Mucosa of descending colon (tissue), 3 donors: Measurements from ENCODE around the gene LAMB4. TPM values are rescaled to one million over a fixed set of nuclear protein-coding genes. Genes with fewer than 3 reads are reported as not detected.

Source experiments
- ATAC-seq: fragments of 200-7000 bp; cut with Tn5 transposase; one replicate; pipeline ENCODE4 v1.9.1; 2020; ENCODE audit warnings: mild to moderate bottlenecking, moderate library complexity
- DNase-seq, 3 donors: peaks; one replicate each; pipeline ENCODE4 v3.0.0-alpha.2; 2020
- H3K36me3 ChIP-seq: fragments of 200-600 bp; one replicate; pipeline ENCODE4 v1.8.0; 2021; ENCODE audit warnings: low read depth, mild to moderate bottlenecking
- H3K4me1 ChIP-seq: fragments of 200-600 bp; one replicate; pipeline ENCODE4 v1.8.0; 2021; ENCODE audit warnings: low read depth, mild to moderate bottlenecking
- H3K4me3 ChIP-seq: fragments of 200-600 bp; one replicate; pipeline ENCODE4 v1.8.0; 2021; ENCODE audit warnings: mild to moderate bottlenecking
- H3K9me3 ChIP-seq: fragments of 200-600 bp; one replicate; pipeline ENCODE4 v1.8.0; 2021; ENCODE audit warnings: mild to moderate bottlenecking
- intact Hi-C, 2 donors: fragments of 100-400 bp; cut with DNase I in 1 of 2; cut with micrococcal nuclease in 1 of 2; formaldehyde crosslinking; loops; one replicate each; pipeline versions ENCODE4 v1.11.0 to v1.11.1; 2022; cut with DNase I, micrococcal nuclease
- total RNA-seq, 3 donors: library from RNA; stranded (reverse); fragmentation: NEBNext Ultra II Directional in 2 of 3; extraction: Animal tissue kit (Norgen Biotek cat#: 25700) in 2 of 3; gene quantifications; one replicate each; pipeline versions ENCODE4 v1.2.1 to v1.2.4, GENCODE V29; 2021 to 2023
- TF ChIP-seq, protein P1 (sequence below): fragments of 200-600 bp; IDR thresholded peaks from one replicate; pipeline ENCODE4 v1.8.0; 2022; ENCODE audit warnings: antibody characterized with exemption, mild to moderate bottlenecking
- donor health status: DM: no; HTN: no; CAD: no; lungs with moderate emphysema.
- donor health status: DM: no; HTN: no; CAD: no.
- donor health status: DM: no; HTN: yes; CAD: no.

Gene LAMB4
- total RNA-seq, 3 donors from 2014 or later, result 0.22 TPM; not detected in 2

DNA sequence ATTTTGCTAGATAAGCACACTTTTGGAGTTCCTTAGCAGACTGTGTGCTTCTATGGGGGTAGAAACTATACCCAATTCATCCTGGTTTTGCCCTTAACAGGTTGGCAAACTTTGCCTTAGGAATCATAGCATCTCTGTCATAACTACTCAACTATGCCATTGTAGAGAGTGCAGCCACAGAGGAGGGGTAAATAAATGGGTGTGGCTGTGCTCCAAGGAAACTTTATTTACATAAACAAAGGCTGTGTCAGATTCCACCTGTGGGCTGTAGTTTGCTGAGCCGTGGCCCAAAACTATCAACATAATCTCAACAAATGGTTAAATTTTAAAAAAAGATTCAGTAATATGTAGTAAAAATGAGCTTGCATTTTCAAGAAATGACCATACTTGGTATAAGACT, 75.6 kb downstream of the LAMB4 start:
- Histone ChIP-seq H3K9me3 (no peaks in the 10 kb centered on the region), H3K4me3 (no peak overlapping the region), H3K4me1 (no peaks in the 10 kb centered on the region), H3K36me3 (no peaks in the 10 kb centered on the region)
- no peak for DNase-seq
- TF ChIP-seq, protein P1, sequence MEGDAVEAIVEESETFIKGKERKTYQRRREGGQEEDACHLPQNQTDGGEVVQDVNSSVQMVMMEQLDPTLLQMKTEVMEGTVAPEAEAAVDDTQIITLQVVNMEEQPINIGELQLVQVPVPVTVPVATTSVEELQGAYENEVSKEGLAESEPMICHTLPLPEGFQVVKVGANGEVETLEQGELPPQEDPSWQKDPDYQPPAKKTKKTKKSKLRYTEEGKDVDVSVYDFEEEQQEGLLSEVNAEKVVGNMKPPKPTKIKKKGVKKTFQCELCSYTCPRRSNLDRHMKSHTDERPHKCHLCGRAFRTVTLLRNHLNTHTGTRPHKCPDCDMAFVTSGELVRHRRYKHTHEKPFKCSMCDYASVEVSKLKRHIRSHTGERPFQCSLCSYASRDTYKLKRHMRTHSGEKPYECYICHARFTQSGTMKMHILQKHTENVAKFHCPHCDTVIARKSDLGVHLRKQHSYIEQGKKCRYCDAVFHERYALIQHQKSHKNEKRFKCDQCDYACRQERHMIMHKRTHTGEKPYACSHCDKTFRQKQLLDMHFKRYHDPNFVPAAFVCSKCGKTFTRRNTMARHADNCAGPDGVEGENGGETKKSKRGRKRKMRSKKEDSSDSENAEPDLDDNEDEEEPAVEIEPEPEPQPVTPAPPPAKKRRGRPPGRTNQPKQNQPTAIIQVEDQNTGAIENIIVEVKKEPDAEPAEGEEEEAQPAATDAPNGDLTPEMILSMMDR, result no peak
- intact Hi-C loops, result no loop called here
- peak; percentile 56 for ATAC-seq

DNA sequence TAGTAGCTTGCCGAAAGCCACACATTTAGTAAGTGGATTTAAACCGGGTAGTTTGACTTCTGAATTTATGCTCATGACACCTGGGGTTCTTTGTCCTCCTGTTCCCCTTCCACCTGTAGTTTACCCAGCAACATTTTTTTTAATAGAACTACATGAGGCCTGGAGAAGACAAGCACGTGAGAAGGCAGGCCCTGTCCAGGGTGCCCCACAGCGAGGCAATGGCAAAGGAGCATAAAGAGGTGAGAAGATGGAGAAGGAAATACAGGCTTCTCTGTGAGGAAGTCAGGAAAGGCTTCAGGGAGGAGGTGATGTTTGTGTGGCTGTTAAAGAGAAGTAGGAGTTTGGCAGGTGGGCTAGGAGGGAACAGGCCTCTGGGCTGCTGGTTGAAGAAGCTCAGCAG, 76.9 kb downstream of the LAMB4 start:
- Histone ChIP-seq H3K9me3 (no peaks in the 10 kb centered on the region), H3K36me3 (no peaks in the 10 kb centered on the region), H3K4me3 (no peak overlapping the region), H3K4me1 (no peaks in the 10 kb centered on the region)
- ATAC-seq (no peak), DNase-seq (no peak)
- intact Hi-C loops, result no loop called here
- TF ChIP-seq, protein P1, result no peak

DNA sequence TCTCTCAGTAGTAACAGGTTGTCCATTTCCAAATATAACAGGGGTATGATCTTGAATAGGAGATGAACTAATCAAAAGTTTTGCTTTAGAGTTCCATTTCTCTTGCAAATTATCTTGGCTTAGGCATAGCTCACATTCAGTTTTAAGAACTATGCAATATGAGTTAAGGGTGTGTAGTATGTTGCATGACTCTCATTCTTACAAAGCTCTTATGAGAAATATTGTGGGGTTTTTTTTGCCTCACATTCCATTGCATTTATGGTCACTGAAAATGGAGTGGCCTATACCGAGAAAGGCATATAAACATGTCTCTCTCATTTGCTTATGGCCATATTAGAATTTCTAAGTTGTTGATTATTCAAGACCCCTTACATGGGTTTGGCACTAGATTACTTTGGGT, 78.7 kb downstream of the LAMB4 start:
- no peak overlapping the region for H3K4me3 ChIP-seq
- H3K36me3 ChIP-seq, result no peaks in the 10 kb centered on the region
- H3K9me3 ChIP-seq, result no peaks in the 10 kb centered on the region
- intact Hi-C loops, result no loop called here
- H3K4me1 ChIP-seq, result no peaks in the 10 kb centered on the region
- TF ChIP-seq, protein P1, result no peak
- ATAC-seq (no peak), DNase-seq (no peak)

DNA sequence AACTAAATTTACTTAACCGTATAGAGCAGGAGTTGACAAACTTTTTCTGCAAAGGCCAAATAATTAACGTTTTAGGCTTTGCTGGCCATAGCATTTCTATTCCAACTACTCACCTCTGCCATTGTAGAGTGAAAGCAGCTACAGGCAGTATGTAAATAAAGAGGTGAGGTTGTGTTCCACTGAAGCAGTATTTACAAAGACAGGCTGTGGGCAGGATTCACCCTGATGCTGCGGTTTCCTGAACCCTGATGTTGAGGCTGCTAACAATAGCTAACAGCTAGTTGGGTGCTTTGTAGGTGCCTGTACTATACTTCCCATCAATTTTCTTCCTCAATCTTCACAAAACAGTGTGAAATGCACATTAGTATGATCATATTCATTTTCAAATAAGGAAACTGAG, 80.2 kb downstream of the LAMB4 start:
- no peak overlapping the region for H3K4me3 ChIP-seq
- intact Hi-C loops, result no loop called here
- TF ChIP-seq, protein P1, result no peak
- no peaks in the 10 kb centered on the region for H3K9me3 ChIP-seq
- H3K36me3 ChIP-seq, result no peaks in the 10 kb centered on the region
- ATAC-seq (no peak), DNase-seq (no peak)
- H3K4me1 ChIP-seq, result no peaks in the 10 kb centered on the region

DNA sequence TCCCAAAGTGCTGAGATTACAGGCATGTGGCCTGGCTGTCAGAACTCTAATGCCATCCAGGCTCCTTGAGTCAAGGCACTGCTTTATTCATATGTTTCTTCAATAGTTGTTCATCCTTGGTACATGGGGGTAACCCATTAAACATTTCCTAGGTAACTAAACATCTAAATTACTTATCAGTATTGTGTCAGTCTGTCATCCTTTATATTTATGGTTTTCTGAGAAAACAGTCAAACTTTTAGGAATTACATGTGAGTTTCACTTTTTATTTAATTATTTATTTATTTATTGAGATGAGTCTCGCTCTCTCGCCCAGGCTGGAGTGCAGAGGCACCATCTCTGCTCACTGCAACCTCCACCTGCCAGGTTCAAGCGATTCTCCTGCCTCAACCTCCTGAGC, 81.7 kb downstream of the LAMB4 start:
- intact Hi-C loops, result no loop called here
- no peaks in the 10 kb centered on the region for H3K4me1 ChIP-seq
- no peak overlapping the region for H3K4me3 ChIP-seq
- TF ChIP-seq, protein P1, result no peak
- no peak for DNase-seq
- no peaks in the 10 kb centered on the region for H3K36me3 ChIP-seq
- no peak for ATAC-seq
- H3K9me3 ChIP-seq, result no peaks in the 10 kb centered on the region

DNA sequence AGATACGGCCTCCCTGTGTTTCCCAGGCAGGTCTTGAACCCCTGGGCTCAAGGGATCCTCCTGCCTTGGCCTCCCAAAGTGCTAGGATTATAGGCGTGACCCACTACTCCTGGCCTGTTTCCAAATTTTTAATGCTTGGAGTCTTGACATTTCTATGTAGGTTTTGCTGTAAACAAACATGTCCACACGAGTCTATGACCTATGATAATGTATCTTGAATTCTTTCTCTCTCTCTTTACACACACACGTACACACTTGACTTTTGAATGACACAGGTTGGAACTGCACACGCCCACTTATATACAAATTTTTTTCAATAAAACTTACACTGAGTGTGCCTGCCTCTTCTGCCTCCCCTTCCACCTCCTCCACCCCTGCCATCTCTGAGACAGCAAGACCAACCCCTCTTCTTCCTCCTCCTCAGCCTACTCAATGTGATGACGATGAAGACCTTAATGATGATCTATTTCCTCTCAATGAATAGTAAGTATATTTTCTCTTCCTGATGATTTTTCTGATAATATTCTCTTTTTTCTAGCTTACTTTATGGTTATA, 83.1 kb downstream of the LAMB4 start:
- no peak for ATAC-seq
- TF ChIP-seq, protein P1, result no peak
- DNase-seq, result no peak
- no peaks in the 10 kb centered on the region for H3K4me1 ChIP-seq
- no peaks in the 10 kb centered on the region for H3K36me3 ChIP-seq
- intact Hi-C loops, result no loop called here
- H3K4me3 ChIP-seq, result no peak overlapping the region
- H3K9me3 ChIP-seq, result no peaks in the 10 kb centered on the region
